ENCODE data around the gene EDEM3. TPM values are rescaled to one million over a fixed set of nuclear protein-coding genes. Genes with fewer than 3 reads are reported as not detected.

Gene EDEM3
- total and polyA plus RNA-seq, 9 of the 15 experiments (the other 6 are each of a cell fraction or from before 2014, with no cell fraction given): 15.8 to 46.6 (median 28.0) TPM

- 0% methylated on average over 1 of the region's 1 CpG for WGBS (ENCODE audit: insufficient coverage, low coverage, missing lambda C conversion rate)
- Histone ChIP-seq H3K9ac (ENCODE audit: insufficient read depth in 1 of 2, low read depth in 2 of 2, low read length in 2 of 2) (no peak overlapping the region), H4K20me1 (replicated peaks; ENCODE audit: control insufficient read depth, insufficient read depth, low read length) (0 out of 2 replicates have a peak, but pooled peaks cover 4% of the 10 kb centered on the region), H3K9me1 (ENCODE audit: control insufficient read depth, insufficient read depth, low read length) (no peaks in the 10 kb centered on the region), H3K4me1 (replicated peaks in 1 of 2; ENCODE audit: control insufficient read depth in 2 of 2, insufficient read depth in 2 of 2, low read length in 2 of 2) (peaks cover 0 to 10% of the 10 kb centered on the region in 2 experiments; a peak in 2 of 5 replicates), H3K9me3 (replicated peaks; ENCODE audit: control insufficient read depth, insufficient read depth, low read depth, low read length) (no peaks in the 10 kb centered on the region), H2AFZ (ENCODE audit: low read depth, low read length) (no peak overlapping the region), H3K4me3 (no peak overlapping the region), H3K27me3 (ENCODE audit: control insufficient read depth in 2 of 2, insufficient read depth in 2 of 2, low read length in 2 of 2) (peaks cover 2 to 8% of the 10 kb centered on the region in 2 experiments; a peak in 3 of 5 replicates), H3K36me3 (ENCODE audit: control insufficient read depth, insufficient read depth, low read length) (no peaks in the 10 kb centered on the region), H3K79me2 (ENCODE audit: control insufficient read depth, insufficient read depth, low read length) (no peaks in the 10 kb centered on the region), H3K27ac (ENCODE audit: extremely low read depth, low read depth, low read length) (no peak overlapping the region), H3K4me2 (ENCODE audit: insufficient read depth, low read length) (no peak overlapping the region)
- CTCF ChIA-PET (ENCODE audit: low intra/inter-chr PET ratio): no interaction called here
- POLR2A ChIA-PET: no interaction called here
- no TSS peak for BruUV-seq (replicated peaks)
- no peak for TF ChIP-seq ZFP1 (CRISPR knock-in tag; IDR thresholded peaks at IDR 0.05)
- no peak for TF ChIP-seq NKRF (IDR thresholded peaks at IDR 0.05; ENCODE audit: borderline replicate concordance)
- DNase-seq (ENCODE audit: extremely low read depth in 1 of 4, low spot score in 3 of 4) (no peak), FAIRE-seq (no peak), ATAC-seq (no peak)
- intact Hi-C loops (cut with micrococcal nuclease): loop anchor here (2.0 to 10.0 kb wide), 8 partner anchors 19 to 1004 kb away; no protein-coding TSS in a partner anchor
- in situ Hi-C loops (cut with MboI): loop anchor here (25.0 kb wide), 1 partner anchor 574 kb away; no protein-coding TSS in a partner anchor
Measured at GRCh38 chr1:184661801-184662200, 92.9 kb downstream of the EDEM3 start.

Measured in K562 (cell line).